NCI-H226 (cell line): ENCODE data around the gene ANO8.
A peak's percentile ranks its signal among the peaks of the same experiment; 100 is the strongest.
"Not testable (repeated sequence)": the region's sequence is repeated elsewhere in the genome, so short reads cannot be mapped to it uniquely, and the experiment has no call there.

Source experiments
- DNase-seq: peaks from one replicate; pipeline ENCODE4 v3.0.0-alpha.2; 2015

ANO8 gene

GRCh38 chr19:17283504-17283996, 51.1 kb downstream of the ANO8 start:
- no peak for DNase-seq

- peak; percentile 62 for DNase-seq
Observed at GRCh38 chr19:17282488-17283125, 52.0 kb downstream of the ANO8 start.

DNA sequence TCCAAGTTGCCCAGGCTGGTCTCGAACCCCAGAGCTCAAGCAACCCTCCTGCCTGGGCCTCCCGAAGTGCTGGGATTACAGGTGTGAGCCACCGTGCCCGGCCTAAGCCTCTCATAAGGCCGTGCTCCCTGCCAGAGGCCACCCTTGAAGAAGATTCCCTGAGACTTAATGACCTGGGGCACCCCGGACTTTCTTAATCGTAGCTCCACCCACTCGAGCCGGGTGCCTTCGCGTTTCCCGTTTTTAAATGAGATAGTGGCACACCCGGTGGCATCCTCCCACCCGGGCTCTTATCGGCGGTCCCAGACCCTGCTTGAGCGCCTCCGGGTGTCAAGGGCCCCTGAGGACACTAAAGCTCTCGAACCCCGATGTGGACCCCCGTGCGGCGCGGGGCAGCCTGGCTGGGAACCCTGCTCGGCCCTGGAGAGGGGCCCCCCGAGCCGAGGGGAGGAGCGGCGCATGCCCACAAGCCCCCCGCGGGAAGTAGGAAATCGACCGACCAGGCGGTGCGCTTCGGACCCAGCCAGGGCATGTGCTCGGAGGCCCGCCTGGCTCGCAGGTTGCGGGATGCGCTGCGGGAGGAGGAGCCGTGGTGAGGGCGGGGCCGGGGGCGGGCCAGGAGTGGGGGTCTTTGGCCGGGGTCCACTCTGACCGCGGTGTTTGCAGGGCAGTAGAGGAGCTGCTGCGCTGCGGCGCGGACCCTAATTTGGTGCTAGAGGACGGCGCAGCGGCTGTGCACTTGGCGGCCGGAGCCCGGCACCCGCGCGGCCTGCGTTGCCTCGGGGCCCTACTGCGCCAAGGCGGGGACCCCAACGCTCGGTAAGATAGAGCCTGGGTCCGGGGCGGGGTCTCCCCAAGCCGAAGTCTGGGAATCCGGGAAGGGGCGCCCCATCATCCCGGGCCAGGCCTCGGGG, 53.0 kb downstream of the ANO8 start, which contains the start of gene ANKLE1:
Gene ANKLE1 (plus strand): TSS at position 511 of the 914 bp plus-strand sequence. CDS start 20 bp downstream, at position 531.
- DNase-seq = no peak

DNA sequence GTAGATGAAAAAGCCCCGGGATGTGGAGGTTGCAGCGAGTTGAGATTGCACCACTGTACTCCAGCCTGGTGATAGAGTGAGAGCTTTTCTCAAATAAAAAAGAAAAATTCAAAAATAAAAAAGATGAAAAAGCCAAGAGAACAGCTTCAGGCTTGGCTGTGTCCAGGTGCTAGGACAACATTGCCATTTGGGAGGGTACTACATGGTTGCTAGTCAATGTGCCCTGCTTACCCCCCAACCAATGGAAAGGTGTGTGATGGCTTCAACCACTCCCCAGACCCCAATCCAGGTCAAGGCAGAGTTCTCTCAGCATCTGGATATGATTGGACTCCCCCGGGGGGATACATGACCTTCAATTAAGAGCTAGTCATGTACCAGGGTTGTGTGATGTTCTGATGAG, 55.2 kb downstream of the ANO8 start:
- no peak for DNase-seq

DNA sequence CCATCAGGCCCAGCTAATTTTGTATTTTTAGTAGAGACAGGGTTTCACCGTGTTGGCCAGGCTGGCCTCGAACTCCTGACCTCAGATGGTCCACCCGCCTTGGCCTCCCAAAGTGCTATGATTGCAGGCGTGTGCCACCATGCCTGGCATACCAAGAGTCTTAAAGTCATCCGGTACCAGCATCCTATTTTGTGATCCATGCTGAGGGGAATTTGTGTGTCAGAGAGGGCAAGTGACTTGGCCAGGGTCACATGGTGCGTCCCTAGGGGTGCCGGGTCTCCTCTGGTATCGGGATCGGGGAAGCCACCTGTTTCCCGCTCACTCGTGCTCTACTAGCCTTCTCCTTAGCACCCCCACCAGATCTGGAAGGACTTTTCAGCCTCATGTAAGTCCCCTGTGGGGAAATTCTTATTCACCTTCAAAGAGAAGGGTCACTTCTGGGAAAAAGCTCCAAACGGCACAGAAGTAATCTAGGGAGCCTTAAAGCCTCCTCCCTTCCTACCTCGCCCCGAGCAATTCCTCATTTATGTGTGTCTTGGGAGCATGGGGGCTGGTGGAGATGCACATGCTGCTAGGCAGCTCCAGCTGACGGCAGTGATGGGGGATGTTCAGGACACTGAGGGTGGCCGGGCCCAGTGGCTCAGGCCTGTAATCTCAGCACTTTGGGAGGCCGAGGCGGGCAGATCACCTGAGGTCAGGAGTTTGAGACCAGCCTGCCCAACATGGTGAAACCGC, 59.0 kb downstream of the ANO8 start:
- DNase-seq = no peak

- not testable (repeated sequence) for DNase-seq
Observed at GRCh38 chr19:17274892-17275291, 59.8 kb downstream of the ANO8 start.
